GM23248 (cell line): ENCODE data around the gene GNS. TPM values are rescaled to one million over a fixed set of nuclear protein-coding genes. Genes with fewer than 3 reads are reported as not detected.

Source experiments
- DNase-seq: peaks from one replicate; pipeline ENCODE4 v3.0.0-alpha.2; 2015
- H2AFZ ChIP-seq: fragments of 200-600 bp; sonication (generic); 2 replicates; pipeline ENCODE4 v1.6.1; 2016; ENCODE audit warnings: antibody characterized with exemption
- H3F3A ChIP-seq: fragments of 200-600 bp; sonication (generic); 2 replicates; pipeline ENCODE4 v1.6.1; 2016; ENCODE audit warnings: mild to moderate bottlenecking, antibody characterized with exemption, mixed run types; ENCODE audit not compliant: insufficient read depth
- H3K27ac ChIP-seq: fragments of 200-600 bp; sonication (generic); 2 replicates; pipeline ENCODE4 v1.5.1; 2016; ENCODE audit warnings: mild to moderate bottlenecking
- H3K27me3 ChIP-seq: fragments of 200-600 bp; sonication (generic); replicated peaks from 2 replicates; pipeline ENCODE4 v1.6.1; 2016; ENCODE audit warnings: mild to moderate bottlenecking; ENCODE audit not compliant: insufficient read depth
- H3K36me3 ChIP-seq: fragments of 200-600 bp; sonication (generic); 2 replicates; pipeline ENCODE4 v1.6.1; 2016; ENCODE audit warnings: low read depth, mild to moderate bottlenecking
- H3K4me1 ChIP-seq: fragments of 200-600 bp; sonication (generic); 2 replicates; pipeline ENCODE4 v1.6.1; 2016; ENCODE audit warnings: mild to moderate bottlenecking; ENCODE audit not compliant: insufficient read depth
- H3K4me2 ChIP-seq: fragments of 200-600 bp; sonication (generic); one replicate; pipeline ENCODE4 v1.6.1; 2016; ENCODE audit warnings: mild to moderate bottlenecking; ENCODE audit not compliant: unreplicated experiment
- H3K4me3 ChIP-seq: fragments of 200-600 bp; sonication (generic); 2 replicates; pipeline ENCODE4 v1.5.1; 2016; ENCODE audit warnings: mild to moderate bottlenecking
- H3K79me2 ChIP-seq: fragments of 200-600 bp; sonication (generic); 2 replicates; pipeline ENCODE4 v1.6.1; 2016; ENCODE audit warnings: mild to moderate bottlenecking; ENCODE audit not compliant: insufficient read depth
- H3K9ac ChIP-seq: fragments of 200-600 bp; sonication (generic); 2 replicates; pipeline ENCODE4 v1.6.1; 2016; ENCODE audit warnings: mild to moderate bottlenecking
- H3K9me2 ChIP-seq: fragments of 200-600 bp; sonication (generic); 2 replicates; pipeline ENCODE4 v1.6.1; 2016; ENCODE audit warnings: mixed run types, mild to moderate bottlenecking, moderate library complexity; ENCODE audit not compliant: insufficient read depth
- H3K9me3 ChIP-seq: fragments of 200-600 bp; sonication (generic); one replicate; pipeline ENCODE4 v1.6.1; 2017; ENCODE audit warnings: low read depth
- H4K20me1 ChIP-seq: fragments of 200-600 bp; sonication (generic); 2 replicates; pipeline ENCODE4 v1.6.0; 2016; ENCODE audit not compliant: insufficient read depth
- EZH2 ChIP-seq: fragments of 200-600 bp; sonication (generic); IDR thresholded peaks from 2 replicates; pipeline ENCODE4 v1.6.1; 2018; ENCODE audit warnings: antibody characterized with exemption, mild to moderate bottlenecking; ENCODE audit not compliant: insufficient read depth, poor library complexity, severe bottlenecking
- EZH2phosphoT487 ChIP-seq: fragments of 200-600 bp; sonication (generic); IDR thresholded peaks from 2 replicates; pipeline ENCODE4 v1.6.1; 2018; ENCODE audit warnings: antibody characterized with exemption, moderate library complexity, mild to moderate bottlenecking, low read depth; ENCODE audit not compliant: insufficient read depth
- WGBS, 2 experiments: methylation state at CpG; one replicate each; pipeline ENCODE4 v1.1.6; 2015 to 2017; ENCODE audit warnings: low lambda C conversion rate in 2 of 2, low coverage in 1 of 2; ENCODE audit errors: missing lambda C conversion rate in 2 of 2; 5-methylcytosine and 5-hydroxymethylcytosine counted together
- in situ Hi-C: fragments of 300-500 bp; cut with MboI; formaldehyde crosslinking; loops from 2 replicates; pipeline ENCODE4 v1.15.0; 2020
- polyA plus RNA-seq: library from polyadenylated mRNA; unstranded; fragments of >200 nt; fragmentation: Nextera tagmentation; extraction: Ambion mirVana; gene quantifications from 2 replicates; pipeline ENCODE4 v1.2.1, GENCODE V29; 2016
- total RNA-seq: library from RNA; depleted of rRNA; stranded (reverse); fragments of >200 nt; shearing (Covaris generic); gene quantifications from 2 replicates; pipeline ENCODE4 v1.2.3, GENCODE V29; 2014; rRNA removed

GNS gene
- total and polyA plus RNA-seq, 2 experiments from 2014 or later, result 76.6 to 129 TPM

GRCh38 chr12:64669270-64669842 is 89.8 kb downstream of the GNS start:
- no peaks in the 10 kb centered on the region for H4K20me1 ChIP-seq
- no peak overlapping the region for H2AFZ ChIP-seq
- H3K9me3 ChIP-seq, result no peaks in the 10 kb centered on the region
- H3F3A ChIP-seq, result no peaks in the 10 kb centered on the region; the same call in 1 of the 2 replicates
- 92 to 94% methylated on average over 10 of the region's 10 CpGs for WGBS, 2 experiments
- H3K36me3 ChIP-seq, result no peaks in the 10 kb centered on the region
- no peak overlapping the region for H3K27ac ChIP-seq
- peaks cover 14% of the 10 kb centered on the region; the same call in 1 of the 2 replicates for H3K4me1 ChIP-seq
- no peaks in the 10 kb centered on the region for H3K79me2 ChIP-seq
- H3K9me2 ChIP-seq, result no peaks in the 10 kb centered on the region
- TF ChIP-seq EZH2phosphoT487 (no peak), EZH2 (no peak)
- H3K4me2 ChIP-seq, result no peak overlapping the region
- no peak overlapping the region for H3K4me3 ChIP-seq
- no peak overlapping the region for H3K9ac ChIP-seq
- no peak for DNase-seq
- in situ Hi-C loops, result no loop called here
- H3K27me3 ChIP-seq, result no peaks in the 10 kb centered on the region

DNA sequence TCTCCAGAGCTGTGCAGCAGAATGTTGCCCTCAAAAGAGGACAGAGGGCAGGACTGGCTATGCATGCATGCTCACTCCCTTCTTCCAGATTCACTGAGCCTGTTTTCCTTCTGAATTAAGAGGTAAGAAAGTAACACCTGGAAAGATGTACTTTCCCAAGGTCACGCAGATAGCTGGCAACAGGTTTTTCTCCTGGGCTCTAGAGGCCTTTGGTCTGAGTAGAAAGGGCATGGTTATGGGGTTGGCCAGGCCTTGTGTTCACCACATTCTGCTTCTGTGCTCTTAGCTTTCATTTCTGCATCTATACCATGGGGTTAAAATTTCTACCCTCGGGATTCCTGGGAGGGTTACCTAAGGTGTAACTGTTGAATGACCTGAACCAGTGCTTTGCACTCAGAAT is 91.4 kb downstream of the GNS start:
- H2AFZ ChIP-seq, result no peak overlapping the region
- H3K9ac ChIP-seq, result no peak overlapping the region
- no peak overlapping the region for H3K27ac ChIP-seq
- 91 to 96% methylated on average over 2 of the region's 2 CpGs for WGBS, 2 experiments
- no peaks in the 10 kb centered on the region; the same call in 1 of the 2 replicates for H3F3A ChIP-seq
- no peaks in the 10 kb centered on the region for H3K79me2 ChIP-seq
- H3K4me1 ChIP-seq, result peaks cover 14% of the 10 kb centered on the region; the same call in 1 of the 2 replicates
- no peaks in the 10 kb centered on the region for H4K20me1 ChIP-seq
- in situ Hi-C loops, result no loop called here
- no peaks in the 10 kb centered on the region for H3K9me2 ChIP-seq
- no peaks in the 10 kb centered on the region for H3K27me3 ChIP-seq
- no peak for DNase-seq
- no peaks in the 10 kb centered on the region for H3K9me3 ChIP-seq
- no peaks in the 10 kb centered on the region for H3K36me3 ChIP-seq
- H3K4me2 ChIP-seq, result no peak overlapping the region
- H3K4me3 ChIP-seq, result no peak overlapping the region
- TF ChIP-seq EZH2phosphoT487 (no peak), EZH2 (no peak)

DNA sequence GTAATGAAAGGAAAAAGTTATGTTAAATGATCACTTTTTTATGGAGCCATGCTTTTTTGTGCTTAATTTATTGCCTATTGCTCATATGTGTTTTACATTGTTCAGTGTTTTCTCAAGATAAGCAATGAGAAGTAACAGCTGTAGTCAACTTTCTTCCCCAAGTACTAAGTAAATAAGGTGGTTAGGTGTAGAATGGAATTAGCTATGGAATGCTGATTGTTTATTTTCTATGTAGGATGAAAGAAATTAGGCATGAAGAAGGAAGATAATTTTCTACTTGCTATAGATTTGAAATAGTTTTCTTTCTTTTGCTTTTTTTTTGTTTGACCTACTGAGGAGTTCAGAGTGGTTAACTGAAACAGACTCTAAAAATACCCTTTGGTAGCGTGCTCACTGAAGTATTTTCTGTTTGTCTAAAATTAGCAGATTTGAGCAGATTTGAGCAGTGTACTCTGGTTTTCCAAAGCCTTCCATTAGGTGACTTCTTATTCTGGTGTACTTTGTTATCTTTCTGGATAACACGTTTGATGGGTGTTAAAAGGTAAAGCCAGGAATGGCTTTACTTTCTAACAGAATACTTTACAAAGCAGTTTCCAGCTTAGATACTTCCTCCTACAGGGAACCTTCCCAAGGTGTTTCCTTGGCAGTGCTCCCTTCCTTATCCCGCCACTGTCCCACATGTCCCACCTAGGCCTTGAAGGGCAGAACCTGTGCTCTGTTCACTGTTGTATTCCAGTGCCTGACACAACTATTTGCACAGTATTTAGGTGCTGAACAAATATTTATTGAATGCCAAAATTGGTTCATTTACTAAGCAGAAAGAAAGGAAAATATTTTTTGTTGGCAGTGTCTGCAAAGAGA is 92.9 kb downstream of the GNS start:
- H2AFZ ChIP-seq, result no peak overlapping the region
- no peaks in the 10 kb centered on the region for H3K9me2 ChIP-seq
- DNase-seq, result no peak
- no peaks in the 10 kb centered on the region for H3K9me3 ChIP-seq
- TF ChIP-seq EZH2 (no peak), EZH2phosphoT487 (no peak)
- in situ Hi-C loops, result no loop called here
- H3K27me3 ChIP-seq, result no peaks in the 10 kb centered on the region
- no peak overlapping the region for H3K4me3 ChIP-seq
- H3K36me3 ChIP-seq, result no peaks in the 10 kb centered on the region
- H3K27ac ChIP-seq, result no peak overlapping the region
- H3K9ac ChIP-seq, result no peak overlapping the region
- H4K20me1 ChIP-seq, result no peaks in the 10 kb centered on the region
- no peaks in the 10 kb centered on the region; the same call in 1 of the 2 replicates for H3F3A ChIP-seq
- no peaks in the 10 kb centered on the region; the same call in 1 of the 2 replicates for H3K79me2 ChIP-seq
- H3K4me2 ChIP-seq, result no peak overlapping the region
- H3K4me1 ChIP-seq, result peaks cover 8% of the 10 kb centered on the region; the same call in 1 of the 2 replicates
- 99 to 100% methylated on average over 3 of the region's 3 CpGs for WGBS, 2 experiments

DNA sequence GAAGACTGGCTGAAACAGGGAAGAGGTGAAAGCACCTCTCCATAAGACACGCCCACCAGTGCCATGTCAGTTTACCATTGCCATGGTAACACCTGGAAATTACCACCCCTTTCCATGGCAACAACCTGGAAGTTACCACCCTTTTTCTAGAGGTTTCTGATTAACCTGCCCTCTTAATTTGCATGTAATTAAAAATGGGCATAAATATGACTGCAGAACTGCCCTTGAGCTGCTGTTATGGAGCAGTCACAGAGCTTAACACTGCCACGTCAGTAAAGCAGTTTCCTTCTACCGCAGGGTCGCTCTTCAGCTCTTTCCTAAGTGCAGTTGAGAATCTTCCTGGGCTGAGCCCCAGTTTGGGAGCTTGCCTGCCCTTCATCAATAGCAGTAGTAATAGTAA is 93.7 kb downstream of the GNS start:
- in situ Hi-C loops, result no loop called here
- no peaks in the 10 kb centered on the region for H4K20me1 ChIP-seq
- H3K27ac ChIP-seq, result no peak overlapping the region
- H3F3A ChIP-seq, result no peaks in the 10 kb centered on the region
- H3K9ac ChIP-seq, result no peak overlapping the region
- no peaks in the 10 kb centered on the region for H3K36me3 ChIP-seq
- no peak overlapping the region for H2AFZ ChIP-seq
- no peaks in the 10 kb centered on the region for H3K9me3 ChIP-seq
- DNase-seq, result no peak
- TF ChIP-seq EZH2 (no peak), EZH2phosphoT487 (no peak)
- WGBS, 2 experiments, result 89 to 100% methylated on average over 4 of the region's 4 CpGs
- H3K79me2 ChIP-seq, result no peaks in the 10 kb centered on the region; the same call in 1 of the 2 replicates
- H3K9me2 ChIP-seq, result no peaks in the 10 kb centered on the region
- 0 out of 2 replicates have a peak, but pooled peaks cover under 1% of the 10 kb centered on the region for H3K4me1 ChIP-seq
- H3K27me3 ChIP-seq, result no peaks in the 10 kb centered on the region
- no peak overlapping the region for H3K4me2 ChIP-seq
- no peak overlapping the region for H3K4me3 ChIP-seq

Other genes with a start within 250 kb of the GNS start
- 4.9 and 12.0 TPM in 2 replicates for gene RASSF3, start 148.9 kb downstream of the GNS start, total RNA-seq
- 1.5 and 1.9 TPM in 2 replicates for gene RASSF3, start 148.9 kb downstream of the GNS start, polyA plus RNA-seq
- gene TBC1D30, start 65.2 kb upstream of the GNS start, total RNA-seq, result not detected in 2 replicates
- gene TBC1D30, start 65.2 kb upstream of the GNS start, polyA plus RNA-seq, result 0.09 and 0.49 TPM in 2 replicates